Mucosa of stomach (tissue), 1 donor: ENCODE results near the gene LMTK2.

ENCODE experiments used
- H3K27me3 ChIP-seq: one replicate; pipeline ENCODE4 v1.7.0; 2013; ENCODE audit warnings: mild to moderate bottlenecking, low read length; ENCODE audit not compliant: control insufficient read depth, insufficient read depth
- H3K36me3 ChIP-seq: one replicate; pipeline ENCODE4 v1.7.0; 2013; ENCODE audit warnings: low read length; ENCODE audit not compliant: control insufficient read depth, insufficient read depth
- H3K4me1 ChIP-seq: one replicate; pipeline ENCODE4 v1.7.0; 2013; ENCODE audit warnings: mild to moderate bottlenecking, low read length; ENCODE audit not compliant: control insufficient read depth, insufficient read depth
- H3K4me3 ChIP-seq: one replicate; pipeline ENCODE4 v1.7.0; 2013; ENCODE audit warnings: low read length
- H3K9ac ChIP-seq: one replicate; pipeline ENCODE4 v1.7.0; 2013; ENCODE audit warnings: mild to moderate bottlenecking, low read length, moderate library complexity
- H3K9me3 ChIP-seq: one replicate; pipeline ENCODE4 v1.7.0; 2013; ENCODE audit warnings: mild to moderate bottlenecking, low read length, moderate library complexity; ENCODE audit not compliant: control insufficient read depth
- donor health status: Pancreatic carcinoma.

LMTK2 gene

DNA sequence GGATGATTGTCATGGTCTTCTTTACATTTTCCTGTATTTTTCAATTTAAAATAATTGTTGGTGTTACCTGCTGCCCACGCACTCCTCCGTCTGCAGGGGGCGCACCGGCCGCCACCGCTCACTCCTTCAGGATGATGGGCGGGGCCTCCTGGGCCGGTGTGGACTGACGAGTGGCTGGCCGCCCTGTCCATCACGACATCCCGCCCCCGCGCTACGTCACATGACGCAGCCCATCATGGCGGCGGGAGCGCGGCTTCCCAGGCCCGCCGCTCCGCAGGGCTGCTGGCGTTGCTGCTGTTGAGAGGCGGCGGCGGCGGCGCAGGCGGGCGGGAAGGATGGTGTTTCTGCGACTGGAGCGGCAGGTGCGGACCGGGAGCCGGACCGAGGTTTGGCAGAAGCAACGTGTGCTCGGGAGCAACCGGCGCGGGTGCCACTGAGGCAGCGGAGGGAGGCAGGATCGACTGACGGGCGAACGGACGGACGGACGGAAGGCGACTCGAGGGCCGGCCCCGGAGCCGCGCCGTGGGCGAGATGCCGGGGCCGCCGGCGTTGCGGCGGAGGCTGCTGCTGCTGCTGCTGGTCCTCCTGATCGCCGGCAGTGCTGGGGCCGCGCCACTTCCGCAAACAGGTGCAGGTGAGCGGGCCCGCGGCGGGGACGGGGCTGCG, at the start of gene LMTK2:
Gene LMTK2 (plus strand): TSS at position 216 of the 666 bp plus-strand sequence. CDS start 316 bp downstream, at position 532.
- Histone ChIP-seq H3K27me3 (no peaks in the 10 kb centered on the region), H3K4me1 (peaks cover 20% of the 10 kb centered on the region), H3K36me3 (no peaks in the 10 kb centered on the region), H3K9me3 (no peaks in the 10 kb centered on the region), H3K9ac (peak within 1 kb of the TSS; percentile 80), H3K4me3 (peak within 1 kb of the TSS; percentile 49)

DNA sequence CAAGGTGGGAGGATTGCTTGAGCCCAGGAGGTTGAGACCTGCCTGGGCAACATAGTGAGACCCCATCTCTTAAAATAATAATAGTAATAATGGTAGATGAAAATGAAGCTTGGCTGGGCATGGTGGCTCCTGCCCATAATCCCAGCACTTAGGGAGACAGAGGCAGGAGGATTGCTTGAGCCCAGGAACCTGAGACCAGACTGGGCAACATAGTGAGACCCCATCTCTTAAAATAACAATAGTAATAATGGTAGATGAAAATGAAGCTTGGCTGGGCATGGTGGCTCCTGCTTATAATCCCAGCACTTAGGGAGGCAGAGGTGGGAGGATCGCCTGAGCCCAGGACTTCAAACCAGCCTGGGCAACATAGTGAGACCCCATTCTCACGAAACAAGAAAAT, 49.5 kb upstream of the LMTK2 start:
- Histone ChIP-seq H3K4me3 (no peak overlapping the region), H3K27me3 (peaks cover 6% of the 10 kb centered on the region), H3K9me3 (no peaks in the 10 kb centered on the region), H3K36me3 (no peaks in the 10 kb centered on the region), H3K4me1 (no peaks in the 10 kb centered on the region), H3K9ac (no peak overlapping the region)

DNA sequence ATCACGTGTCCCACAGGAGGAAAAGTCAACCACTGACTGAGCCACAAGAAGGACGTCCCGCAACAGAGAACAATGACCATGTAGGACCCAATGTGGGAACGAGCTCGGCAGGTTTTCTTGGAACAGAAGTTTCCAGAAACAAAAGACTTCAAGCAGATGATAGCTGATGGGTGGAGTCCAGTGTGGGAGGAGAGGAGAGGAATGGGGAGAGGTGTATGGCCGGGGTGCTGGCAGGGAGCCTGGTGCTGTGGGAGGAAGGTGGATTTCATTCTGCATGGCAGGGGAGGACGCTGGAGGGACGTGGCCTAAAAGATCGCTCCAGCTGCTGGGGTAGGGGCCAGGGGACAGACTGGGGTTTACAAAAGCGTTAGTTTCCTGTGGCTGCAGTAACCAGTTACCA, 48.5 kb upstream of the LMTK2 start:
- Histone ChIP-seq H3K9ac (no peak overlapping the region), H3K36me3 (no peaks in the 10 kb centered on the region), H3K27me3 (peaks cover 6% of the 10 kb centered on the region), H3K9me3 (no peaks in the 10 kb centered on the region), H3K4me1 (no peaks in the 10 kb centered on the region), H3K4me3 (no peak overlapping the region)

DNA sequence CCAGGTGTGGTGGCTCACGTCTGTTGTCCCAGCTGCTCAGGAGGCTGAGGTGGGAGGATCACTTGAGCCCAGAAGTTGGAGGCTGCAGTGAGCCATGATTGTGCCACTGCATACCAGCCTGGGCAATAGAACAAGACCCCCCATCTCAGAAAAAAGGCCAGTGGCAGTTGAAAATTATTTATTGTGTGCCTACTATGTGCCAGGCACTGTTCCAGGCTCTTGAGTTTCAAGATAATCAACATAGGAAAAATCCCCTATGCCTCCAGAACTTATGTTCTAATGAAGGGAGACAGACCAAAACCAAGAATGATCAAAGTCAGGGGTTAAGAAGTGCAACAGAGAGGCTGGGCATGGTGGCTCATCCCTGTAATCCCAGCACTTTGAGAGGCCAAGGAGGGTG, 42.4 kb upstream of the LMTK2 start:
- Histone ChIP-seq H3K27me3 (no peaks in the 10 kb centered on the region), H3K36me3 (no peaks in the 10 kb centered on the region), H3K9me3 (no peaks in the 10 kb centered on the region), H3K4me3 (no peak overlapping the region), H3K9ac (no peak overlapping the region), H3K4me1 (no peaks in the 10 kb centered on the region)

DNA sequence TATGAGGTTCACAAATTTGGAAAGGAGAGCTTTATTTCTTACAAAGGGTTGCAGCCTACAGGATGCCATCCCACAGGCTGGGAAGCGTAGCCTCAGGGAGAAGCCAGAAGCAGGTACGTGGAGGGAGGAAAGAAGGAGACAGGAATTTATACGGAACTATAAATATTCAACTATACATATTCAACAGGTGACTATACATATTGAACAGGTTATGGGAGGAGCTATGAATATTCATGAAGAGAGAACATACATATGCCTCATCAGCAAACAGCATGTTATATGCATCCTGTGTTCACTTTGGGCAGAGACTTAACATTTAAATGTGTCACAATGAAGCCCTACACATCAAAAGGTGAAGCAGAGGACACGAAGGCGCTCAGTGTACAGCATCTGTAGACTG, 40.5 kb upstream of the LMTK2 start:
- H3K9me3 ChIP-seq: no peaks in the 10 kb centered on the region
- no peak overlapping the region for H3K9ac ChIP-seq
- no peaks in the 10 kb centered on the region for H3K4me1 ChIP-seq
- no peaks in the 10 kb centered on the region for H3K27me3 ChIP-seq
- no peaks in the 10 kb centered on the region for H3K36me3 ChIP-seq
- no peak overlapping the region for H3K4me3 ChIP-seq

DNA sequence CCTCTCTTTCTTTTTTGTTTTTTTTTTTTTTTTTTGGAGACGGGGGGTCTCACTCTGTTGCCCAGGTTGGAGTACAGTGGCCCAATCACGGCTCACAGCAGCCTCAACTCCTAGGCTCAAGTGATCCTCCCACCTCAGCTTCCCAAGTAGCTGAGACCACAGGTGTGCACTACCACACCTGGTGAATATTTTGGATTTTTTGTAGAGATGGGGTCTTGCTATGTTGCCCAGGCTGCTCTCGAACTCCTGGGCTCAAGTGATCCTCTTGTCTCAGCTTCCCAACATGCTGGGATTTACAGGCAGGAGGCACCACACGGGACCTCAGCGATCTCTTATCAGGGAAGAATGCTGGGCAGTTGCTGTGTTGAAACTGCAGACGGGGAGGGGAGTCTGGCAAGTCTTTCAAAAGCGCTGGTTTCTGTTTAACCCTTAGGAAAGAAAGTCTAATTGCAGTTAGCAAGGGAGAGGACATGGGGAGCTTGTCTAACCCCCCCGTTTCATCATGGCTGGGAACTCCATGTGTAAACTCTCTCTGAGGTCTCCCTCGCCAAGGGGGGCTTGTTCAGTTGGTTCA, 39.6 kb upstream of the LMTK2 start:
- H3K4me3 ChIP-seq: no peak overlapping the region
- H3K4me1 ChIP-seq: no peaks in the 10 kb centered on the region
- no peaks in the 10 kb centered on the region for H3K9me3 ChIP-seq
- H3K36me3 ChIP-seq: no peaks in the 10 kb centered on the region
- H3K27me3 ChIP-seq: no peaks in the 10 kb centered on the region
- H3K9ac ChIP-seq: no peak overlapping the region

DNA sequence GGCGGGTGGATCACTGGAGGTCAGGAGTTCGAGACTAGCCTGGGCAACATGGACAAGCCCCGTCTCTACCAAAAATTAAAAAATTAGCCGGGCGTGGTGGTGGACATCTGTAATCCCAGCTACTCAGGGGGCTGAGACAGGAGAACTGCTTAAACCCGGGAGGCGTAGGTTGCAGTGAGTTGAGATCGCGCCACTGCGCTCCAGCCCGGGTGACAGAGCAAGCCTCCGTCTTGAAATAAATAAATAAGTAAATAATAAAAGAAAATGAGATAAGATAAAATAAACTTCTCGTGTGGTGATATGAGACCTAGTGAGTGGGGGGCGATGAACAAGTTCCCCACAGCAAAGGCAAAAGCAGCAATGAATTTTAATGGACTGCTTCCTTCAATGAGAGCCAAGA, 33.6 kb upstream of the LMTK2 start:
- H3K4me3 ChIP-seq: no peak overlapping the region
- no peak overlapping the region for H3K9ac ChIP-seq
- no peaks in the 10 kb centered on the region for H3K9me3 ChIP-seq
- no peaks in the 10 kb centered on the region for H3K36me3 ChIP-seq
- no peaks in the 10 kb centered on the region for H3K4me1 ChIP-seq
- H3K27me3 ChIP-seq: peaks cover 2% of the 10 kb centered on the region

DNA sequence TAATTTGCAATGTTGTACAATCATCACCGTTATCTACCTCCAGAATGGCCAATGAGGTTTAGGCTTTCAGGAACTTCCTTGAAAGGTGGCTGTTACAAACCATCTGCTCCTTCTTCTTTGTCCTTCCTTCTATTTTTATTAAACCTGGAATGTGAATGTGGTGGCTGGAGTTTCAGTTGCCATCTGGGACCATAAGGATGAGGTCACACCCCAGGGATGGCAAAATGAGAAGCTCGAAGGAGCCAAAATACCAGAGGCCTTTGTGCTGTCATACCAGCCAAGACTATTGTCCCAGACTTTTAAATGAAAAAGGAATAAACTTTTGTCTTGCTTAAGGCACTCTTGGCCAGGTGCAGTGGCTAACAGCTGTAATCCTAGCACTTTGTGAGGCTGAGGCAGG, 30.9 kb upstream of the LMTK2 start:
- no peak overlapping the region for H3K9ac ChIP-seq
- no peaks in the 10 kb centered on the region for H3K4me1 ChIP-seq

DNA sequence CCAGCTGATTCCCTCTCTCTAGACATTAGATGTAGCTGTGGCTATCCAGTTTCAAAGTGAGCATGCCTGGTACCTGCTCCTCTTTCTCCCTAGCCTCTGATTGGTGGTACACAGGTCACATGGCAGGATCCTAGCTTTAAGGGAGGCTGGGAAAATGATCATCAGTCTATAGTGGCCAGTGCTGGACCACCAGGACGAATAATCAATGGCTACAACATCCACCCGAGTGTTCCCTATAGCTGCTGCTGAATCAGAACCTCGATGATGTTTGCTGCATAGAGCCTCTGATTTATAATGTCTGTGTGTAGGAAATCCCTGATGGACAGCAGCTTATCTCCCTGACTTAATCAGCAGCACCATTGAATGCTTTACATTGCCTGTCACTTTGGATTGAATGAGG, 28.9 kb upstream of the LMTK2 start:
- no peaks in the 10 kb centered on the region for H3K36me3 ChIP-seq
- H3K27me3 ChIP-seq: peaks cover 5% of the 10 kb centered on the region
- no peaks in the 10 kb centered on the region for H3K4me1 ChIP-seq
- H3K9me3 ChIP-seq: no peaks in the 10 kb centered on the region
- H3K4me3 ChIP-seq: no peak overlapping the region
- H3K9ac ChIP-seq: no peak overlapping the region

More for the DNA sequence above, 30.9 kb upstream of the LMTK2 start:
- H3K4me3 ChIP-seq: no peak overlapping the region
- H3K9me3 ChIP-seq: no peaks in the 10 kb centered on the region
- H3K27me3 ChIP-seq: peaks cover 5% of the 10 kb centered on the region
- H3K36me3 ChIP-seq: no peaks in the 10 kb centered on the region

DNA sequence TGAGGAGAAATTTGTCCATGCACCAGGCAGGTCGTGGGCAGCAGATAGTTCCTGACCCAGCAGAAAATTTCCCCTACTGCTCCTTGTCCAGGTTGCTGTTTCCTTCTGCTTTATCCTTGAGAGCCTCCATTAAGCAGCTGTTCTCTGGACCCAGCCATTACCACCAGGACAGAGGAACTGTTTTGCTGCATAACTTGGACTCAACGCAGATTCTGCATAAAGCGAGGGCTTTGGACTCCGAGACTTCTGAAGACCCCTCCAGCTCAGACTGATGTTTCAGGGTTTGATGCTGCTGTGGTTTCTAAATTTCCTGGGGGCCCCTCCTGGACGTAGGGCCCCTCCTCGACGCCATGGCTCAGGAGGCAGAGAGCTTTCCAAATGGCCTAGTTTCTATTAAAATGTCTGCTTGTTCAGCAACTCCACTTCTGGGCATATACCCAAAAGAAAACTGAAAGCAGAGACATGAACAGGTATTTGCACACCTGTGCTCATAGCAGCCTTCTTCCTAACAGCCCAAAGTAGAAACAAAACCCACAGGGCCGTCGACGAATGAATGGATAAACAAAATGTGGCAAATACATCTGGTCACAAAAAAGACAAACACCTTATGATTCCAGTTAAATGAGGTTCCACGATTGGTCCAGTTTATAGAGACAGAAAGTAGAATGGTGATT, 28.3 kb upstream of the LMTK2 start:
- H3K9ac ChIP-seq: no peak overlapping the region
- H3K4me1 ChIP-seq: no peaks in the 10 kb centered on the region
- H3K36me3 ChIP-seq: no peaks in the 10 kb centered on the region
- H3K27me3 ChIP-seq: peaks cover 5% of the 10 kb centered on the region
- no peak overlapping the region for H3K4me3 ChIP-seq
- no peaks in the 10 kb centered on the region for H3K9me3 ChIP-seq

DNA sequence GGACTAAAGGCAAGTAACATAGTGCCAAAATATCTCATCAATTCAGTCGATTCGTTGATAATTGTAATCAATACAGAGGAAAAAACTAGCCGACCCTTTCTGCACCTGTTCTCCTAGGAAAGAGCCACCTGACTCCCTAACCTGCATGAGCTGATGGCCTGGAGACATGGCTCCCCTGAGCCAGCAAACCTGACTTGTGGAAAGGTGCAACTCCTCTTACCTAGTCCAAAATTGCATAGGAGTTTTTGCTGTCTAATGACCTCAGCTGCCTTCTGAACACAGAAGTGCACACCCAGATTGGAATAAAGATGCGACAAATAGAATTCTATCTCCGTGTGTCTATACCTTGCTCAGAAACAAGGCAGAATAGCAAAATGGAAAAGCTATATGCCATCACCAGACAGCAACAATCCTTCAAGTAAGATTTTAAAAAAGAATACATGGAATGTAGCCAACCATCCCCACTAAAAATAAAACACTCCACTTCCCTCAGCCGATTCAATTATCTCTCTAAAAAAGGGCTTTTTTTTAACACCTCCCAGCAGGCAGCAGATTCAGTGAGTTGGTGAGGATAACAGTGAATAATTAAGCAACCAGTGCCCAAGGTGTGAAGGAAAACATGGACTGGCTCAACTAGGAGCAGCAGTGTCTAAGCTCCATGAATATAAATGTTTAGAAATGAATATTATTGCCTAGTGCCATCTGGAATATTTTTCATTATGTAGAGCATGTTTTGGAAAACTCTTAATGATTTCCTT, 26.6 kb upstream of the LMTK2 start:
- H3K4me3 ChIP-seq: no peak overlapping the region
- H3K9me3 ChIP-seq: no peaks in the 10 kb centered on the region

DNA sequence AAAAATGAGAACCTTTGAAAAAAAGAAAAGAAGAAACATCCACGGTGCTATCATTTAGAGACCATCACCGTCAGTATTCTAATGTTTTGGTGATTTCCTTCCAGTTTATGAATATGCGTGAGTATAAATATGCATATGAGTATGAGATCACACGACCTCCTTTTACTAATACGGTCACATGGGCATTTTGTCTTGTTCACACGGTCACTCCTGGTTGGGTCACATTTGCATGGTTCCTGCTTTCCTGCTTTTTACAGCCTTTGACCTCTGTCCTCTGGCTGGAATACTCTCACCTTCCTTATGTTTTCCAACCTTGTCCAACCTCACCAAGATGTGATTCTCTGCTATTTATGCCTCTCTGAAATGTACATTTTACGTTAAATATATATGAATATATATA, 25.3 kb upstream of the LMTK2 start:
- Histone ChIP-seq H3K9me3 (no peaks in the 10 kb centered on the region), H3K27me3 (peaks cover 5% of the 10 kb centered on the region), H3K9ac (no peak overlapping the region), H3K4me3 (no peak overlapping the region), H3K4me1 (peaks cover 14% of the 10 kb centered on the region), H3K36me3 (no peaks in the 10 kb centered on the region)

More for the DNA sequence above, 26.6 kb upstream of the LMTK2 start:
- H3K36me3 ChIP-seq: no peaks in the 10 kb centered on the region
- peaks cover 6% of the 10 kb centered on the region for H3K4me1 ChIP-seq
- no peak overlapping the region for H3K9ac ChIP-seq
- H3K27me3 ChIP-seq: peaks cover 5% of the 10 kb centered on the region
